Measurements from ENCODE around the gene ABHD2. TPM values are rescaled to one million over a fixed set of nuclear protein-coding genes. Genes with fewer than 3 reads are reported as not detected.

The ABHD2 gene
- total and polyA plus RNA-seq, 9 of the 15 experiments (the other 6 are each of a cell fraction or from before 2014, with no cell fraction given), result 16.9 to 99.8 (median 47.5) TPM

DNA sequence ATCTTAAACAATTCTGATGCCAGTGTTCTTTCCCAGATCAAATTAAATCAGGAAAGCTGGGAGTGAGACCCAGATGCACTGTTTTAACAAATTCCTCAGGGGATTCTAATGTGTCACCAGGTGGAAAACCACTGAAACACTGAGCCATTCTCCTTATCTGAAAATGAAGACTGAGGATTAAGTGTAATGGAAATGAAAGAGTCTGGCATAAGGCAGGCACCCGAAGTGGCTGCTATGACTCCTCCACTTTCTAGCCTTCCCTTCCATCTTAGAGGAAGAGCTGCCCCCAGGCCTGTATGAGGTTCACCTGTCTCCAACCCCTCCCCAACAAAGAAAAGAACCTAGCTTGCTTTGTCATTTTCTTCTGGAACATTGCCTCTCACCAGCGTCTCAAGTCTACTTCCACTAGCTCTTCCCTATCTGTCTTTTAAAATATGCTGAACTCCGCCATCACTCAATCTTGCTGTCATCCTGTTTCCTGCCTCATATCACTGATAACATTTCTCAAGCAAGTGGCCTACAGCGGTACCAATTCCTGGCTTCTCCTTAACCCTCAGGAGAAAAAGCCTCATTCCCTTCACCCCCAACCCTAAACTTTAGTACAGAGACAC, 13.7 kb upstream of the ABHD2 start (continued):
- TF ChIP-seq, protein P1, sequence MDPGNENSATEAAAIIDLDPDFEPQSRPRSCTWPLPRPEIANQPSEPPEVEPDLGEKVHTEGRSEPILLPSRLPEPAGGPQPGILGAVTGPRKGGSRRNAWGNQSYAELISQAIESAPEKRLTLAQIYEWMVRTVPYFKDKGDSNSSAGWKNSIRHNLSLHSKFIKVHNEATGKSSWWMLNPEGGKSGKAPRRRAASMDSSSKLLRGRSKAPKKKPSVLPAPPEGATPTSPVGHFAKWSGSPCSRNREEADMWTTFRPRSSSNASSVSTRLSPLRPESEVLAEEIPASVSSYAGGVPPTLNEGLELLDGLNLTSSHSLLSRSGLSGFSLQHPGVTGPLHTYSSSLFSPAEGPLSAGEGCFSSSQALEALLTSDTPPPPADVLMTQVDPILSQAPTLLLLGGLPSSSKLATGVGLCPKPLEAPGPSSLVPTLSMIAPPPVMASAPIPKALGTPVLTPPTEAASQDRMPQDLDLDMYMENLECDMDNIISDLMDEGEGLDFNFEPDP (CRISPR knock-in tag; IDR thresholded peaks at IDR 0.05), result no peak
- TF ChIP-seq GABPA (tag; conservative IDR thresholded peaks at IDR 0.05; ENCODE audit: low read depth) (peak; percentile 44; the same call in 1 of the 2 replicates), GTF2F1 (IDR thresholded peaks at IDR 0.05; ENCODE audit: low read depth, low read length) (no peak), NFE2L1 (tag; IDR thresholded peaks at IDR 0.05; ENCODE audit: borderline replicate concordance, low read depth) (no peak), CBX2 (IDR thresholded peaks at IDR 0.05; ENCODE audit: insufficient read depth, low read length, poor library complexity, severe bottlenecking) (no peak), SMARCC2 (IDR thresholded peaks at IDR 0.05; ENCODE audit: low read depth) (peak; percentile 88), NBN (IDR thresholded peaks at IDR 0.05; ENCODE audit: low read depth) (peak; percentile 68; the same call in 1 of the 2 replicates), TARDBP (IDR thresholded peaks at IDR 0.05) (no peak), ZNF133 (CRISPR knock-in tag; IDR thresholded peaks at IDR 0.05) (no peak), L3MBTL2 (IDR thresholded peaks at IDR 0.05) (peak; percentile 35; the same call in 1 of the 2 replicates), EP300 (IDR thresholded peaks at IDR 0.05; ENCODE audit: low read length) (peak; percentile 92), ZNF668 (CRISPR knock-in tag; IDR thresholded peaks at IDR 0.05) (no peak), ATF7 (IDR thresholded peaks at IDR 0.05) (peak; percentile 41), NUFIP1 (IDR thresholded peaks at IDR 0.05; ENCODE audit: partially characterized antibody) (no peak), FOXJ3 (CRISPR knock-in tag; IDR thresholded peaks at IDR 0.05) (no peak), DPF2 (IDR thresholded peaks at IDR 0.05) (peak; percentile 98), ZKSCAN1 (IDR thresholded peaks at IDR 0.05; ENCODE audit: low read depth, low read length) (no peak), YY1 (IDR thresholded peaks at IDR 0.05; ENCODE audit: borderline replicate concordance in 1 of 3, control insufficient read depth in 1 of 3, extremely low read depth in 1 of 3, insufficient read depth in 3 of 3, insufficient read length in 1 of 3, insufficient replicate concordance in 2 of 3, low read depth in 1 of 3, low read length in 2 of 3) (peak in 1 of 3 experiments; percentile 28), ARID1B (IDR thresholded peaks at IDR 0.05) (peak; percentile 97), ZNF431 (CRISPR knock-in tag; IDR thresholded peaks at IDR 0.05) (no peak), CBX5 (IDR thresholded peaks at IDR 0.05; ENCODE audit: borderline replicate concordance, low read depth) (no peak), NFRKB (IDR thresholded peaks at IDR 0.05; ENCODE audit: low read depth) (peak; percentile 56; the same call in 1 of the 2 replicates), ZNF707 (CRISPR knock-in tag; conservative IDR thresholded peaks at IDR 0.05) (no peak), LARP7 (IDR thresholded peaks at IDR 0.05) (no peak)
- TF ChIP-seq, protein P2, sequence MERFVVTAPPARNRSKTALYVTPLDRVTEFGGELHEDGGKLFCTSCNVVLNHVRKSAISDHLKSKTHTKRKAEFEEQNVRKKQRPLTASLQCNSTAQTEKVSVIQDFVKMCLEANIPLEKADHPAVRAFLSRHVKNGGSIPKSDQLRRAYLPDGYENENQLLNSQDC (CRISPR knock-in tag; IDR thresholded peaks at IDR 0.05), result no peak
- TF ChIP-seq, protein P3, sequence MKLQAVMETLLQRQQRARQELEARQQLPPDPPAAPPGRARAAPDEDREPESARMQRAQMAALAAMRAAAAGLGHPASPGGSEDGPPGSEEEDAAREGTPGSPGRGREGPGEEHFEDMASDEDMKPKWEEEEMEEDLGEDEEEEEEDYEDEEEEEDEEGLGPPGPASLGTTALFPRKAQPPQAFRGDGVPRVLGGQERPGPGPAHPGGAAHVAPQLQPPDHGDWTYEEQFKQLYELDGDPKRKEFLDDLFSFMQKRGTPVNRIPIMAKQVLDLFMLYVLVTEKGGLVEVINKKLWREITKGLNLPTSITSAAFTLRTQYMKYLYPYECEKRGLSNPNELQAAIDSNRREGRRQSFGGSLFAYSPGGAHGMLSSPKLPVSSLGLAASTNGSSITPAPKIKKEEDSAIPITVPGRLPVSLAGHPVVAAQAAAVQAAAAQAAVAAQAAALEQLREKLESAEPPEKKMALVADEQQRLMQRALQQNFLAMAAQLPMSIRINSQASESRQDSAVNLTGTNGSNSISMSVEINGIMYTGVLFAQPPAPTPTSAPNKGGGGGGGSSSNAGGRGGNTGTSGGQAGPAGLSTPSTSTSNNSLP (IDR thresholded peaks at IDR 0.05; ENCODE audit: borderline replicate concordance, low read depth, low read length), result 0 out of 2 replicates have a peak, but pooled peaks have one; percentile 41
